ENCODE results near the gene FIBIN. TPM values are rescaled to one million over a fixed set of nuclear protein-coding genes. Genes with fewer than 3 reads are reported as not detected.

The FIBIN gene
- total and polyA plus RNA-seq, 5 donors from 2014 or later, result not detected

DNA sequence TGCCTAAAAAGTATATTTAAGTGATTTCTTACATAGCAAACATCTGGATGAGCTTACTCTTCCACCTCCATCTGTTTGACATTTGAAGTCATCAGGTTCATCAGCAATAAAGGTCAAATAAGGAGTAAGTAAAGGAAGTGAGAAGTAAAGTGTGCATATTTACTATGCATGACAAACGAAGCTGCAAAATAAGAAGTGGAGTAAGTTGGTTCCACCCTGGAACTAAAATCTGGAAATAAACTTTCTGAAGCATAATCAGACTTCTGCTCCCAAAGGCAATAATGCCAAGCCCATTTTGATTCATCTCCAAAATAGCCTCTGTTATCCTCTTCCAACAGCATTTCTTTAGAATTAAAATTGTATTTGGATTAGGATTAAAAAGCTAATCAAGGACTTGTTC lies 8.4 kb upstream of the FIBIN start:
- H3K4me1 Mint-ChIP-seq, result no peaks in the 10 kb centered on the region
- ATAC-seq (ENCODE audit: low read depth in 2 of 2), result no peak

DNA sequence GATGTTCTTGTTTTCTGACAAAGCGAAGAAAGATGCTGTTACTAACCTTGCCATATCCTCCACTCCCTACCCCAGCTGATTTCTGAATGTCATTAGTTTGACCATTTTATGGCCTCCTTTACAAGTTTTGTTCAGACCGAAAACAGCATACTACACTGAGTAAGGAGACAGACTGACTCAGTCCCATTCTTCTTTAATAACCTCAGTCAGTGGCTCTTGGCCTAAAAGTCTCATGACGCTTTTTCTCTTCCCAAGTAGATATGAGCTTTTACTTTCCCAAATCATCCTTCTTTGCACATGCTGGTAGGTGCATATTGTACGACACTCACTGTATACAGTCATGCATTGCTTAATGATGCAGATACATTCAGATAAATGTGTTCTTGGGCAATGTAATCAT lies 8.0 kb upstream of the FIBIN start:
- DNase-seq, result no peak
- Mint-ChIP-seq H3K4me1 (no peaks in the 10 kb centered on the region), H3K27me3 (no peaks in the 10 kb centered on the region)

More for the DNA sequence above, 8.4 kb upstream of the FIBIN start:
- Mint-ChIP-seq H3K27ac (no peak overlapping the region), H3K36me3 (no peaks in the 10 kb centered on the region), H3K4me3 (no peak overlapping the region), H3K9me3 (peaks cover 5 to 32% (median 8%) of the 10 kb centered on the region in 7 donors), H3K27me3 (no peaks in the 10 kb centered on the region)
- Histone ChIP-seq H3K9me3 (ENCODE audit: control insufficient read depth in 2 of 2, low read length in 2 of 2) (no peaks in the 10 kb centered on the region), H3K27ac (ENCODE audit: insufficient read depth, low read length, poor library complexity, severe bottlenecking) (no peak overlapping the region), H3K27me3 (ENCODE audit: control insufficient read depth, insufficient read depth, low read length) (no peaks in the 10 kb centered on the region), H3K4me1 (ENCODE audit: control insufficient read depth, insufficient read depth, low read length, poor library complexity, severe bottlenecking) (no peaks in the 10 kb centered on the region), H3K4me3 (ENCODE audit: low read depth, low read length) (no peak overlapping the region), H3K36me3 (ENCODE audit: control insufficient read depth, insufficient read depth, low read length) (no peaks in the 10 kb centered on the region)
- no peak for DNase-seq

DNA sequence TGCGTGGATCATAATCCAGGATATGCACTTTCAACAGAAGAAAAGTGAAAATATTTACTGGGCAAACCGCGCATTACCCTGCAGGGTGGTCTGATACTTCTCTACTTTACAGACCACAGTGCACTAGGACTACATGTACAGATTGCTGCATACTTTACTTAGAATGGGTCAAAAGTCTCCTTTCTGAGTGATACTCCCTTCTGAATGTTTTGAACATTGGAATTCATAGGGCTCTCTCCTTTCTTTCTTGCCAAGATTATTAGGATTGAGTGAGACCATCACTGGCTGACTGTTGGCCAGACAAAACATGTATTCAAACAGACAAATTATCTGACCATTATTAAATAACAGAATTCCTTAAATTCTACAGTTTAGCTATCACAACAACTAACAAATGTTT lies 6.6 kb upstream of the FIBIN start:
- ATAC-seq (ENCODE audit: low read depth in 2 of 2) (no peak), DNase-seq (no peak)
- Mint-ChIP-seq H3K4me3 (no peak overlapping the region), H3K27me3 (peaks cover 3% of the 10 kb centered on the region), H3K36me3 (no peaks in the 10 kb centered on the region), H3K9me3 (peaks cover 3 to 25% (median 4%) of the 10 kb centered on the region in 7 donors), H3K27ac (no peak overlapping the region), H3K4me1 (no peaks in the 10 kb centered on the region)
- H3K4me3 ChIP-seq (ENCODE audit: low read depth, low read length), result no peak overlapping the region
- no peak overlapping the region for H3K27ac ChIP-seq (ENCODE audit: insufficient read depth, low read length, poor library complexity, severe bottlenecking)
- H3K9me3 ChIP-seq (ENCODE audit: control insufficient read depth in 2 of 2, low read length in 2 of 2), result no peaks in the 10 kb centered on the region
- H3K4me1 ChIP-seq (ENCODE audit: control insufficient read depth, insufficient read depth, low read length, poor library complexity, severe bottlenecking), result no peaks in the 10 kb centered on the region
- H3K27me3 ChIP-seq (ENCODE audit: control insufficient read depth, insufficient read depth, low read length), result no peaks in the 10 kb centered on the region
- H3K36me3 ChIP-seq (ENCODE audit: control insufficient read depth, insufficient read depth, low read length), result no peaks in the 10 kb centered on the region

More for the DNA sequence above, 8.0 kb upstream of the FIBIN start:
- Mint-ChIP-seq H3K27ac (no peak overlapping the region), H3K9me3 (peaks cover 5 to 31% (median 7%) of the 10 kb centered on the region in 7 donors), H3K36me3 (no peaks in the 10 kb centered on the region), H3K4me3 (no peak overlapping the region)
- Histone ChIP-seq H3K4me1 (ENCODE audit: control insufficient read depth, insufficient read depth, low read length, poor library complexity, severe bottlenecking) (no peaks in the 10 kb centered on the region), H3K27ac (ENCODE audit: insufficient read depth, low read length, poor library complexity, severe bottlenecking) (no peak overlapping the region), H3K27me3 (ENCODE audit: control insufficient read depth, insufficient read depth, low read length) (no peaks in the 10 kb centered on the region), H3K4me3 (ENCODE audit: low read depth, low read length) (no peak overlapping the region), H3K36me3 (ENCODE audit: control insufficient read depth, insufficient read depth, low read length) (no peaks in the 10 kb centered on the region), H3K9me3 (ENCODE audit: control insufficient read depth in 2 of 2, low read length in 2 of 2) (no peaks in the 10 kb centered on the region)
- no peak for ATAC-seq (ENCODE audit: low read depth in 2 of 2)

DNA sequence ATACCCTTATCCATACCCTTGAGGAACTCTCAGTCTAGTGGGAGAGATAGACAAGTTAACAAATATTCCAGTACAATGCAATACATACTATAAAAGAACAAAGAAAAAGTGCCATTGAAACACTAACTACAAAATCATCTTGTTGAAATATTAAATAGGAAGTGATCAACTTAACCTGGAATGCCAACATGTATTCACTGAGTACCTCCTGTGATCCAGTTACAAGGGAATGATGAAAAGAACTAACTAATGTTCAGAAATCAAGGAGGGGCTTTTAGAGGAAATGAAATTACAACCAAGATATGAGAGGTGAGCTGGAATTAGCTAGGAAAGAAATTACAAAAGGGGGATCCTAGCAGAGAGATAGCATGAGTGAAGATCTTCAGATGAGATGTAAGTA lies 6.2 kb upstream of the FIBIN start:
- Histone ChIP-seq H3K4me1 (ENCODE audit: control insufficient read depth, insufficient read depth, low read length, poor library complexity, severe bottlenecking) (no peaks in the 10 kb centered on the region), H3K27ac (ENCODE audit: insufficient read depth, low read length, poor library complexity, severe bottlenecking) (no peak overlapping the region), H3K9me3 (ENCODE audit: control insufficient read depth in 2 of 2, low read length in 2 of 2) (no peaks in the 10 kb centered on the region), H3K36me3 (ENCODE audit: control insufficient read depth, insufficient read depth, low read length) (no peaks in the 10 kb centered on the region), H3K27me3 (ENCODE audit: control insufficient read depth, insufficient read depth, low read length) (no peaks in the 10 kb centered on the region), H3K4me3 (ENCODE audit: low read depth, low read length) (no peak overlapping the region)
- H3K4me1 Mint-ChIP-seq, result no peaks in the 10 kb centered on the region
- H3K36me3 Mint-ChIP-seq, result no peaks in the 10 kb centered on the region
- no peak for ATAC-seq (ENCODE audit: low read depth in 2 of 2)
- peaks cover 3 to 20% (median 4%) of the 10 kb centered on the region in 7 donors for H3K9me3 Mint-ChIP-seq
- no peak for DNase-seq
- H3K27me3 Mint-ChIP-seq, result peaks cover 4% of the 10 kb centered on the region
- H3K4me3 Mint-ChIP-seq, result no peak overlapping the region
- H3K27ac Mint-ChIP-seq, result no peak overlapping the region

DNA sequence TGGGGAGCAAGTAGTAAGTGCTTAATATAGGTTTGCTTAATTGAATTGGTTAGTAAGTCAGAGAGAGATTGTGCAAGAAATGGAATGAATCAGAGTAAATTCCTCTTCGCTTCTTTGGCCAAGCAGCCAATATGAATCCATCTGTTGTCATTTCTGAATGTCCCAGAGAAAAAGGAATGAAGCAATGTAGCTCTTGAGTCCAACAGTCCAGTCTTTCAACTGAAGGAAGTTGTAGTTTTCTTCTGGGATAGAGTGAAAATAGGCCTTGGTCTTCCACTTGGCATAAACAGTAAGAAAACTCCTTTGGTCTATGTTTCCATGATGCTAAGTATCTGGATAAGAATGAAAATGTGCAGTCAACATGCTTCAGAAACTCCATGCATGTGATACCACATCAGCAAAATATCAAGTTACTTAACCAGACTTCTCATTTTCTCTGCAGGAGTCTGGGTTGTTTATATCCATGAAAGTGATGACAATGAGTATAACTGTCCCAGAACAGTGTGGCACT lies 1.8 kb upstream of the FIBIN start:
- Histone ChIP-seq H3K36me3 (ENCODE audit: control insufficient read depth, insufficient read depth, low read length) (no peaks in the 10 kb centered on the region), H3K27ac (ENCODE audit: insufficient read depth, low read length, poor library complexity, severe bottlenecking) (no peak overlapping the region), H3K27me3 (ENCODE audit: control insufficient read depth, insufficient read depth, low read length) (no peaks in the 10 kb centered on the region), H3K4me1 (ENCODE audit: control insufficient read depth, insufficient read depth, low read length, poor library complexity, severe bottlenecking) (no peaks in the 10 kb centered on the region), H3K4me3 (ENCODE audit: low read depth, low read length) (no peak overlapping the region), H3K9me3 (ENCODE audit: control insufficient read depth in 2 of 2, low read length in 2 of 2) (no peaks in the 10 kb centered on the region)
- no peak for ATAC-seq (ENCODE audit: low read depth in 2 of 2)
- Mint-ChIP-seq H3K36me3 (no peaks in the 10 kb centered on the region), H3K4me3 (no peak overlapping the region), H3K4me1 (no peaks in the 10 kb centered on the region), H3K9me3 (peaks cover 0 to 5% (median 0%) of the 10 kb centered on the region in 7 donors), H3K27ac (no peak overlapping the region), H3K27me3 (peaks cover 4% of the 10 kb centered on the region)
- no peak for DNase-seq

DNA sequence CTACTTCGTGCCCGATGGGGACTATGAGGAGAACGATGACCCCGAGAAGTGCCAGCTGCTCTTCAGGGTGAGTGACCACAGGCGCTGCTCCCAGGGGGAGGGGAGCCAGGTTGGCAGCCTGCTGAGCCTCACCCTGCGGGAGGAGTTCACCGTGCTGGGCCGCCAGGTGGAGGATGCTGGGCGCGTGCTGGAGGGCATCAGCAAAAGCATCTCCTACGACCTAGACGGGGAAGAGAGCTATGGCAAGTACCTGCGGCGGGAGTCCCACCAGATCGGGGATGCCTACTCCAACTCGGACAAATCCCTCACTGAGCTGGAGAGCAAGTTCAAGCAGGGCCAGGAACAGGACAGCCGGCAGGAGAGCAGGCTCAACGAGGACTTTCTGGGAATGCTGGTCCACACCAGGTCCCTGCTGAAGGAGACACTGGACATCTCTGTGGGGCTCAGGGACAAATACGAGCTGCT lies 751 bp downstream of the FIBIN start:
- Mint-ChIP-seq H3K27me3 (peaks cover 4% of the 10 kb centered on the region), H3K36me3 (no peaks in the 10 kb centered on the region), H3K9me3 (peaks cover 0 to 1% (median 0%) of the 10 kb centered on the region in 7 donors), H3K4me1 (no peaks in the 10 kb centered on the region), H3K27ac (no peak overlapping the region), H3K4me3 (no peak overlapping the region)
- no peak overlapping the region for H3K4me3 ChIP-seq (ENCODE audit: low read depth, low read length)
- no peaks in the 10 kb centered on the region for H3K36me3 ChIP-seq (ENCODE audit: control insufficient read depth, insufficient read depth, low read length)
- H3K27ac ChIP-seq (ENCODE audit: insufficient read depth, low read length, poor library complexity, severe bottlenecking), result no peak overlapping the region
- H3K27me3 ChIP-seq (ENCODE audit: control insufficient read depth, insufficient read depth, low read length), result no peaks in the 10 kb centered on the region
- no peak for ATAC-seq (ENCODE audit: low read depth in 2 of 2)
- no peaks in the 10 kb centered on the region for H3K9me3 ChIP-seq (ENCODE audit: control insufficient read depth in 2 of 2, low read length in 2 of 2)
- no peaks in the 10 kb centered on the region for H3K4me1 ChIP-seq (ENCODE audit: control insufficient read depth, insufficient read depth, low read length, poor library complexity, severe bottlenecking)
- no peak for DNase-seq

DNA sequence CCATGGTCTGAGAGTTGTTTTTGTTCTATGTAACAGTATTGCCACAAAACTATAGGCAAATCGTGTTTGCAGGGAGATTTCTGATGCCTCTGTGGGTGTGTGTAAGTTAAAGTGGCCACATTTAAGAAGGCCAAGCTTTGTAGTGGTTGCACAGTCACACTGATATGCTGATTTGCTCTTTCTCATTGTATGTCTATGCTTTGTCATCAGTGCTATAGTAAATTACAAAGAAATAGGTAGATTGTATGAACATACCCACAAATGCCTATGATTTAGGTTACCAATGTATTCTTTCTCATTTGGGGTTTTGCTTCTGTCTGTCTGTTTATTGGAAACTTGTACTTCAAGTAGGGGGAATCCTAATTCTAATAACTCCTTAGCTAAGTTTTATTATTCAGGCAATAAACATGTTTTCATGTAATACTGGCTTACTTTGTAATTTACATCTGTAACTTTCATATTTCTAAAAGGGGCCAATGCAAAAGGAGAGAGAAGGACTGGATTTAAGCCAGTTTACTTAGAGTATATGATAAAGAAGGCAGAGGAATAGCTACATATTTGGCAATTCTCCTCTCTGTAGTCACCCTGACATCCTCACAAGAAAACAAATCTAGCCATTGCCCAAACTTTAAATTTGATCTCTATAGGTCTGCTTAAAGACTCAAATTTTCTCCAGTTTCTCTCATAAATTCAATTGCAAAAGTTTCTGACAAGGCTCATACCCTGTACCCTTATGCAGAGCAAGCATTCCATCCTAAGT lies 2.0 kb downstream of the FIBIN start:
- Mint-ChIP-seq H3K27ac (no peak overlapping the region), H3K36me3 (no peaks in the 10 kb centered on the region), H3K27me3 (peaks cover 4% of the 10 kb centered on the region), H3K4me1 (no peaks in the 10 kb centered on the region), H3K4me3 (no peak overlapping the region), H3K9me3 (peaks cover 0 to 1% (median 0%) of the 10 kb centered on the region in 7 donors)
- H3K27me3 ChIP-seq (ENCODE audit: control insufficient read depth, insufficient read depth, low read length), result no peaks in the 10 kb centered on the region
- DNase-seq (no peak), ATAC-seq (ENCODE audit: low read depth in 2 of 2) (no peak)
- H3K4me1 ChIP-seq (ENCODE audit: control insufficient read depth, insufficient read depth, low read length, poor library complexity, severe bottlenecking), result no peaks in the 10 kb centered on the region
- H3K36me3 ChIP-seq (ENCODE audit: control insufficient read depth, insufficient read depth, low read length), result no peaks in the 10 kb centered on the region
- H3K9me3 ChIP-seq (ENCODE audit: control insufficient read depth in 2 of 2, low read length in 2 of 2), result no peaks in the 10 kb centered on the region
- no peak overlapping the region for H3K27ac ChIP-seq (ENCODE audit: insufficient read depth, low read length, poor library complexity, severe bottlenecking)
- H3K4me3 ChIP-seq (ENCODE audit: low read depth, low read length), result no peak overlapping the region

DNA sequence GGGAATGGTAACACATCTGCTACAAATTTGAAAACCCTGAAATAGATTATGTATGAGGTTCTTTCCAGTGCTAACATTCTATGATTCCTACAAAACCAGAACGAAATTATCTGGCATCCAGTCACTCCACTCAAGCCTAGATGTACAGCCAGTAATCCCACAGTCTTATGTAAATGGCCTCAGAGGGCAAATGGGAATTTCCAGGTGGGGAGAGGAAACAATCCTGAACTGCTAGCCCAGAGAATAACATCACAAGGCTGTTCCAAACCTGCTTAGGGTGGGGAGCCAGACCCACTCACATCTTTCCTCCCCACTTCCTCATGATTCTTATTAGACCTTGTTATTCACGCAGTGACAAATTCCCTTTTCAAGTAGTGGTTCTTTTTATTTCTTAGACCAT lies 3.5 kb downstream of the FIBIN start:
- DNase-seq (no peak), ATAC-seq (ENCODE audit: low read depth in 2 of 2) (no peak)
- H3K4me1 Mint-ChIP-seq, result no peaks in the 10 kb centered on the region
- Histone ChIP-seq H3K27ac (ENCODE audit: insufficient read depth, low read length, poor library complexity, severe bottlenecking) (no peak overlapping the region), H3K4me1 (ENCODE audit: control insufficient read depth, insufficient read depth, low read length, poor library complexity, severe bottlenecking) (no peaks in the 10 kb centered on the region), H3K4me3 (ENCODE audit: low read depth, low read length) (no peak overlapping the region), H3K27me3 (ENCODE audit: control insufficient read depth, insufficient read depth, low read length) (no peaks in the 10 kb centered on the region), H3K9me3 (ENCODE audit: control insufficient read depth in 2 of 2, low read length in 2 of 2) (no peaks in the 10 kb centered on the region), H3K36me3 (ENCODE audit: control insufficient read depth, insufficient read depth, low read length) (no peaks in the 10 kb centered on the region)
- no peaks in the 10 kb centered on the region for H3K36me3 Mint-ChIP-seq
- no peak overlapping the region for H3K4me3 Mint-ChIP-seq
- no peak overlapping the region for H3K27ac Mint-ChIP-seq
- peaks cover 0 to 4% (median 0%) of the 10 kb centered on the region in 7 donors for H3K9me3 Mint-ChIP-seq
- no peaks in the 10 kb centered on the region for H3K27me3 Mint-ChIP-seq

All from CD4-positive, CD25-positive, alpha-beta regulatory T cell (primary cell).